Heart left ventricle (tissue), 16 donors: ENCODE data around the gene TRPM3. TPM values are rescaled to one million over a fixed set of nuclear protein-coding genes. Genes with fewer than 3 reads are reported as not detected.

Experiments used
- ATAC-seq, 4 donors: fragments of 200-7000 bp; cut with Tn5 transposase; one replicate each; pipeline ENCODE4 v1.9.1; 2020 to 2022; ENCODE audit warnings: moderate library complexity in 4 of 4, mild to moderate bottlenecking in 3 of 4, moderate number of reproducible peaks in 1 of 4
- DNase-seq, 5 donors: peaks; one replicate each; pipeline ENCODE4 v3.0.0-alpha.2; 2020
- H3K27ac ChIP-seq, 12 donors: fragments of 200-600 bp; sonication (generic) in 4 of 12; one replicate each; pipeline versions ENCODE4 v1.5.0 to v1.8.0; 2016 to 2022; ENCODE audit warnings: mild to moderate bottlenecking in 2 of 12
- H3K27me3 ChIP-seq, 9 donors: fragments of 200-600 bp; sonication (generic) in 2 of 9; one replicate each; pipeline versions ENCODE4 v1.5.1 to v1.8.0; 2016 to 2022; ENCODE audit warnings: mild to moderate bottlenecking in 3 of 9
- H3K36me3 ChIP-seq, 9 donors: fragments of 200-600 bp; sonication (generic) in 2 of 9; one replicate each; pipeline versions ENCODE4 v1.5.0 to v1.8.0; 2018 to 2022; ENCODE audit warnings: mild to moderate bottlenecking in 2 of 9
- H3K4me1 ChIP-seq, 12 donors: fragments of 200-600 bp; sonication (generic) in 4 of 12; one replicate each; pipeline versions ENCODE4 v1.5.0 to v1.8.0; 2016 to 2022; ENCODE audit warnings: mild to moderate bottlenecking in 3 of 12
- H3K4me3 ChIP-seq, 12 donors: fragments of 200-600 bp; sonication (generic) in 4 of 12; one replicate each; pipeline versions ENCODE4 v1.5.0 to v1.8.0; 2017 to 2022; ENCODE audit warnings: mild to moderate bottlenecking in 9 of 12, moderate library complexity in 4 of 12
- H3K9me3 ChIP-seq, 12 donors: fragments of 200-600 bp; sonication (generic) in 4 of 12; one replicate each; pipeline versions ENCODE4 v1.5.0 to v1.8.0; 2016 to 2022; ENCODE audit warnings: mild to moderate bottlenecking in 1 of 12
- CTCF ChIP-seq, 12 donors: fragments of 200-600 bp; sonication (generic) in 4 of 12; IDR thresholded peaks; one replicate each; pipeline versions ENCODE4 v1.5.0 to v1.8.0; 2018 to 2022; ENCODE audit warnings: antibody characterized with exemption in 12 of 12, mild to moderate bottlenecking in 5 of 12
- POLR2A ChIP-seq, 2 donors: fragments of 450-650 bp; IDR thresholded peaks; one replicate each; pipeline ENCODE4 v1.6.1; 2017; ENCODE audit warnings: antibody characterized with exemption in 2 of 2, mild to moderate bottlenecking in 2 of 2, moderate library complexity in 2 of 2
- WGBS, 4 donors: extraction: QIAGEN DNeasy Blood & Tissue Kit in 2 of 4; methylation state at CpG; one replicate each; pipeline versions ENCODE4 v1.1.5 to v1.1.7; 2013 to 2018; 5-methylcytosine and 5-hydroxymethylcytosine counted together
- intact Hi-C, 10 donors: fragments of 100-400 bp; cut with DNase I; formaldehyde crosslinking; loops; one replicate each; pipeline versions ENCODE4 v1.11.1 to v1.14.2; 2022
- polyA plus RNA-seq, 2 donors: library from polyadenylated mRNA; stranded (reverse); fragments of 200-250 nt; gene quantifications; one replicate each; pipeline ENCODE4 v1.2.3, GENCODE V29; 2013
- total RNA-seq, 9 donors: library from RNA; depleted of rRNA in 2 of 9; stranded (reverse); fragments of >200 nt in 2 of 9; fragmentation: NEBNext Ultra II Directional in 3 of 9; extraction: Animal tissue kit (Norgen Biotek cat#: 25700) in 3 of 9; gene quantifications; one replicate each; pipeline versions ENCODE4 v1.1.0 to v1.2.4, GENCODE V29; 2016 to 2023
- donor health status: ischemic (EF 13 %, LVEDD 7.1; RV severe dilation, severe dysfunction).
- donor health status: healthy with polysubstance abuse.
- donor health status: DM: no; HTN: yes; CAD: no.
- donor health status: DM: no; HTN: no; CAD: no.
- donor health status: ischemic (EF 25% LVEDD 6.9; RV normal size, moderate dysfunction).
- donor health status: ischemic (EF 25% LVEDD 5.7; RV mildly dilated, moderate dysfunction).
- donor health status: healthy.
- donor health status: DM: yes; HTN: yes; CAD: no.
- donor health status: ischemic (EF 35%, LVEDD 5.7; RV mildly dilated, moderate dysfunction).
- donor health status: nonischemic (EF 11% LVEDD 7.7; RV severe dilation, severe dysfunction).
- donor health status: DM: yes; HTN: yes; CAD: no.
- donor health status: PGD.
- donor health status: ischemic (EF 29% LVEDD 5.4; RV normal size, mild dysfunction).
- donor health status: nonischemic (EF 23%, LVEDD 6.1; RV moderate dilation, normal function).

TRPM3 gene
- total and polyA plus RNA-seq, 11 donors, result 0.02 to 0.91 (median 0.10) TPM; not detected in 1

- no peak for ATAC-seq
- intact Hi-C loops, result no loop called here
- H3K36me3 ChIP-seq, result no peaks in the 10 kb centered on the region
These were observed 220.4 kb downstream of the TRPM3 start for GRCh38 chr9:70901013-70901412.

DNA sequence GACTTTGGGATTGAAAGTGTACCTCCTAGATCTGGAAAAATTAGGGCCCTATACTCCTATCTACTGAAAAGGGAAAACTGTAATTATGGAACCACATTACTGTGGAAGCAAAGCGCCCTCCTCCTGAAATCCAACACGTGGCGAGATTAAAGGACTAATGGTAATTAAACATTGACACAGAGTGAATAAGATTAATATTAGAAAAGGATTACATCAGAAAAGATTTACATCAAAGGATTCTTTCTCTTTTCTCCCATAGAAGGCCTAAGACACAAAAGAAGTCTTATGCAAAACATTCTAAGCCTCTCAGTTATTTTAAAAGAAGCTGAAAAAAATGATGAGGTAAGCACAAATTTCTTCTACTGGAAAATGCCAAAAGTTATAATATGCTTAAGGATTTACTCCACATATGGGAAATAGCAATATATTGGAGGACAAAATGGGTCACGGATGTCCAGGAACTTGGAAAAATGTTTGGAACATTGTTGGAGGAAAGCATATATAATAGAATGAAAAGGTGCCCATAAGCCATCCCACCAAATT, 227.8 kb downstream of the TRPM3 start:
- H3K36me3 ChIP-seq, result no peaks in the 10 kb centered on the region
- no peak overlapping the region for H3K4me3 ChIP-seq
- DNase-seq (no peak), ATAC-seq (no peak)
- H3K4me1 ChIP-seq, result no peaks in the 10 kb centered on the region
- peaks cover 0 to 5% (median 0%) of the 10 kb centered on the region in 9 donors for H3K27me3 ChIP-seq
- H3K9me3 ChIP-seq, result no peaks in the 10 kb centered on the region
- H3K27ac ChIP-seq, result no peak overlapping the region
- TF ChIP-seq CTCF (IDR thresholded peaks at IDR 0.05) (no peak), POLR2A (IDR thresholded peaks at IDR 0.05) (no peak)
- intact Hi-C loops, result no loop called here
- WGBS, 4 donors, result 82 to 89% (median 86%) methylated on average over 4 of the region's 4 CpGs

More at GRCh38 chr9:70901013-70901412, 220.4 kb downstream of the TRPM3 start:
- Histone ChIP-seq H3K9me3 (no peaks in the 10 kb centered on the region), H3K27me3 (peaks cover 0 to under 1% (median 0%) of the 10 kb centered on the region in 9 donors), H3K4me1 (peaks cover 0 to 8% (median 0%) of the 10 kb centered on the region in 12 donors), H3K4me3 (no peak overlapping the region), H3K27ac (no peak overlapping the region)
- no peak for TF ChIP-seq CTCF (IDR thresholded peaks at IDR 0.05)
- no peak for DNase-seq

DNA sequence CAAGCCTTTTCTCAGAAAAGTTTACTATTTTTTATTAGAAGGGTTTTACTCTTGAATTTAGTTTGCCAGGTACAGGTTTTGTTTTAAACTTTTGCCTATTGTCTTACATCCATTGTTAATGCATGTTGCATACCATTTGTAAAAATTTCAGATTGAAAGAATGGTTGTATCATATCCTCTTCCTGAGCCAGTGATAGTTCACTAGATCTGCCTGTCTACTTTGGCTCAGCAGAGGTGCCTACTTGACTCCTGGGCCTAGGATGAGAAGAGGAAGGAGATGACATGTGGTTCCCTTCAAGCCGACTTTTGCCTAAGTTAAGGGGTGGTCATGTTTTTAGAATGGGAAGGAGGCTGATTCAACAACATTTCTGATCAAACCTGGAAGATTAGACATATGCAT, 232.9 kb downstream of the TRPM3 start:
- Histone ChIP-seq H3K27me3 (no peaks in the 10 kb centered on the region), H3K27ac (no peak overlapping the region), H3K36me3 (no peaks in the 10 kb centered on the region), H3K9me3 (no peaks in the 10 kb centered on the region), H3K4me3 (no peak overlapping the region), H3K4me1 (no peaks in the 10 kb centered on the region)
- intact Hi-C loops, result loop anchor here in 1 of 10 donors (10.0 kb wide), 1 partner anchor 64 kb away; no protein-coding TSS in a partner anchor
- TF ChIP-seq POLR2A (IDR thresholded peaks at IDR 0.05) (no peak), CTCF (IDR thresholded peaks at IDR 0.05) (no peak)
- ATAC-seq, result no peak
- no peak for DNase-seq
- WGBS, 4 donors, result 75 to 78% (median 75%) methylated on average over 1 of the region's 1 CpG

- 76 to 78% (median 77%) methylated on average over 2 of the region's 2 CpGs for WGBS, 4 donors
- Histone ChIP-seq H3K36me3 (no peaks in the 10 kb centered on the region), H3K27me3 (no peaks in the 10 kb centered on the region), H3K4me3 (no peak overlapping the region), H3K9me3 (no peaks in the 10 kb centered on the region), H3K27ac (no peak overlapping the region), H3K4me1 (no peaks in the 10 kb centered on the region)
- ATAC-seq (no peak), DNase-seq (no peak)
- intact Hi-C loops, result loop anchor here in 1 of 10 donors (10.0 kb wide), 1 partner anchor 63 kb away; no protein-coding TSS in a partner anchor
- no peak for TF ChIP-seq POLR2A (IDR thresholded peaks at IDR 0.05)
- no peak for TF ChIP-seq CTCF (IDR thresholded peaks at IDR 0.05)
These were observed 233.6 kb downstream of the TRPM3 start for GRCh38 chr9:70887826-70888225.
